Measurements from ENCODE around the gene EEIG1. TPM values are rescaled to one million over a fixed set of nuclear protein-coding genes. Genes with fewer than 3 reads are reported as not detected.
A peak's percentile ranks its signal among the peaks of the same experiment; 100 is the strongest.
"Not testable (repeated sequence)": the region's sequence is repeated elsewhere in the genome, so short reads cannot be mapped to it uniquely, and the experiment has no call there.

The EEIG1 gene
- total RNA-seq = 15.5 and 16.4 TPM in 2 replicates

DNA sequence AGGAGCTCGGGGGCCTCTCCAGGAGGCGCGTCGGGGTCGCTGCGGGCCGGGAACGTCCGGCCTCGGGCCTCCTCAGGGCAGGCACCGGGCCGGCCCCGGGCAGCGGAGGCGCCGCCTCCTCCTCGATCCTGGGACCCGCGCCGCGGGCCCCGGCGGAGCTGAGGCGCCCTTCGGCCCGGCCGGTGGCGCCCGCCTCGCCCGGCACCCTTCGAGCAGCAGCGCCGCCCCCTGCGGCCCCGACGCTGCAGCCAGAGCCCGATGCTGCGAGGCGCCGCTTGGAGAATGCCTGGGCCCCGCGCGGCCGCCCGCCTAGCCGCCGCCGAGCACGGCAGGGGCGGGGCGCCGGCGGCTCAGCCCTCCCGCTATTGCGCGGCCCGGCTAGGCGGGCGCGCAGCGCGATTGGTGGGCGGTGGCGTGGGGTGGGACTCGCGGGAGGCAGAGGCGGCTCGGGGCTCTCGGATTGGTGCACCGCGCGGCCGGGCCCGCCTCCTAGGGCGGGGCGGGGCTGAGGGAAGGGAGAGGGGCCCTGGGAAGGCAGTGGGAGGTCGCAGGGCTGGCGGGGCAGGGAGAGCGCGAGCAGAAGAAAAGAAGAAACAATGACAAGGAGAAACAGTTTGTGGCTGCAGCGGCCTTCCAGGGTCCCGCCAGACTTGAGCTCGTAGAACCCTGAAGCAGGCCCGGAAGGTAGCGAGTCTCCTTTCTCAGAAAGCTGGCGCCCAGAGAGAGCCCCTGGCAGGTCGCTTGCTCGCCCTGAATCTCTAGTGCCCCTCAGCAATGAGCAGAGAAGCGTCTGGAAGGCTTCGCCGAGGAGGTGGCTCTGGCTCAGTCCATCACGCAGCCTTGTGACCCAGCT is at the start of gene EEIG1:
TSS of gene EEIG1 (minus strand) at position 284 of the 853 bp plus-strand sequence. CDS start 852 bp downstream, outside the sequence.
- peak within 1 kb of the TSS; percentile 88 for H3K4me3 ChIP-seq (ENCODE audit: low read depth, low read length)
- TF ChIP-seq, protein P1, sequence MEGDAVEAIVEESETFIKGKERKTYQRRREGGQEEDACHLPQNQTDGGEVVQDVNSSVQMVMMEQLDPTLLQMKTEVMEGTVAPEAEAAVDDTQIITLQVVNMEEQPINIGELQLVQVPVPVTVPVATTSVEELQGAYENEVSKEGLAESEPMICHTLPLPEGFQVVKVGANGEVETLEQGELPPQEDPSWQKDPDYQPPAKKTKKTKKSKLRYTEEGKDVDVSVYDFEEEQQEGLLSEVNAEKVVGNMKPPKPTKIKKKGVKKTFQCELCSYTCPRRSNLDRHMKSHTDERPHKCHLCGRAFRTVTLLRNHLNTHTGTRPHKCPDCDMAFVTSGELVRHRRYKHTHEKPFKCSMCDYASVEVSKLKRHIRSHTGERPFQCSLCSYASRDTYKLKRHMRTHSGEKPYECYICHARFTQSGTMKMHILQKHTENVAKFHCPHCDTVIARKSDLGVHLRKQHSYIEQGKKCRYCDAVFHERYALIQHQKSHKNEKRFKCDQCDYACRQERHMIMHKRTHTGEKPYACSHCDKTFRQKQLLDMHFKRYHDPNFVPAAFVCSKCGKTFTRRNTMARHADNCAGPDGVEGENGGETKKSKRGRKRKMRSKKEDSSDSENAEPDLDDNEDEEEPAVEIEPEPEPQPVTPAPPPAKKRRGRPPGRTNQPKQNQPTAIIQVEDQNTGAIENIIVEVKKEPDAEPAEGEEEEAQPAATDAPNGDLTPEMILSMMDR (IDR thresholded peaks at IDR 0.05; ENCODE audit: insufficient read depth, low read depth, low read length) = no peak
- peak; percentile 89 for DNase-seq (ENCODE audit: low read depth)

GRCh38 chr9:128027705-128028104 is 46.9 kb upstream of the EEIG1 start:
- TF ChIP-seq, protein P1 (IDR thresholded peaks at IDR 0.05; ENCODE audit: insufficient read depth, low read depth, low read length) = no peak
- no peak overlapping the region for H3K4me3 ChIP-seq (ENCODE audit: low read depth, low read length)
- DNase-seq (ENCODE audit: low read depth) = no peak

- no peak overlapping the region for H3K4me3 ChIP-seq (ENCODE audit: low read depth, low read length)
- peak; percentile 50 for DNase-seq (ENCODE audit: low read depth)
These were observed 46.2 kb upstream of the EEIG1 start for GRCh38 chr9:128026773-128027541.

GRCh38 chr9:128026255-128026772 is 45.5 kb upstream of the EEIG1 start:
- TF ChIP-seq, protein P1 (IDR thresholded peaks at IDR 0.05; ENCODE audit: insufficient read depth, low read depth, low read length) = no peak
- no peak for DNase-seq (ENCODE audit: low read depth)
- no peak overlapping the region for H3K4me3 ChIP-seq (ENCODE audit: low read depth, low read length)

More at GRCh38 chr9:128026773-128027541, 46.2 kb upstream of the EEIG1 start:
- TF ChIP-seq, protein P1 (IDR thresholded peaks at IDR 0.05; ENCODE audit: insufficient read depth, low read depth, low read length) = no peak

- no peak for DNase-seq (ENCODE audit: low read depth)
- TF ChIP-seq, protein P1 (IDR thresholded peaks at IDR 0.05; ENCODE audit: insufficient read depth, low read depth, low read length) = no peak
- H3K4me3 ChIP-seq (ENCODE audit: low read depth, low read length) = no peak overlapping the region
These were observed 44.9 kb upstream of the EEIG1 start for GRCh38 chr9:128025736-128026135.

DNA sequence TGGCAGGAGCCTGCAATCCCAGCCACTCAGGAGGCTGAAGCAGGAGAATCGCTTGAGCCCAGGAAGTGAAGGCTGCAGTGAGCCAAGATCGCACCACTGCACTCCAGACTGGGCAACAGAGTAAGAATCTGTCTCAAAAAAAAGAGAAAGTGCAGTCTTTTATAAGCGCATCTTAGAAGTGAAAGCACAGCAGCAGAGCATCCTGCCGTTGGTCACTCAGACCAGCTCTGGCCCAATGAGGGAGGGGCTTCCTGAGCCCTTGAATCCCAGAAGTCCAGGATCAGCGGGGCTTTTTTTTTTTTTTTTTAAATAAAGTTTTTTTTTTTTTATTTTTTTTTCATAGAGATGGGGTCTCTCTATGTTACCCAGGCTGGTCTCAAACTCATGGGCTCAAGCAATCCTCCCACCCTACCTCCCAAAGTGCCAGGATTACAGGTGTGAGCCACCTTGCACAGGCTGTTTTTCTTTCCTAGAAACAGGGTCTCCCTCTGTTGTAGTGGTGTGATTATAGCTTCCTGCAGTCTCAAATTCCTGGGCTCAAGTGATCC is 44.0 kb upstream of the EEIG1 start:
- TF ChIP-seq, protein P1 (IDR thresholded peaks at IDR 0.05; ENCODE audit: insufficient read depth, low read depth, low read length) = no peak
- H3K4me3 ChIP-seq (ENCODE audit: low read depth, low read length) = no peak overlapping the region
- DNase-seq (ENCODE audit: low read depth) = no peak

DNA sequence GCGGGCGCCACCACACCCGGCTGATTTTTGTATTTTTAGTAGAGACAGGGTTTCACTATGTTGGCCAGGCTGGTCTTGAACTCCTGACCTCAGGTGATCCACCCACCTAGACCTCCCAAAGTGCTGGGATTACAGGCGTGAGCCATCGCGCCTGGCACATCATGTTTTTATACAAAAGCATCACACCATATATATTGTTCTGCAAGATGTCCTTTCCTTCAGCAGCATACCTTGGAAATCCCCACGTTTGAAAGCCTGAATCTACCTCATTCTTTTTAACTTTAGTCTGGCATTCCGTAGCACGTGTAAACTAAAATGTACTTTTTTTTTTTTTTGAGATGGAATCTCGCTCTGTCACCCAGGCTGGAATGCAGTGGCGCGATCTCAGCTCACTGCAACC is 42.9 kb upstream of the EEIG1 start:
- DNase-seq (ENCODE audit: low read depth); H3K4me3 ChIP-seq (ENCODE audit: low read depth, low read length): not testable (repeated sequence)

Data from fibroblast of villous mesenchyme (primary cell).